HG02981 (cell line): ENCODE data around the gene IRF9.

Source experiments
- ATAC-seq: cut with Tn5 transposase; IDR thresholded peaks from one replicate; pipeline ENCODE4 v1.9.1; 2021; ENCODE audit warnings: mild to moderate bottlenecking, moderate library complexity; ENCODE audit not compliant: unreplicated experiment

IRF9 gene

DNA sequence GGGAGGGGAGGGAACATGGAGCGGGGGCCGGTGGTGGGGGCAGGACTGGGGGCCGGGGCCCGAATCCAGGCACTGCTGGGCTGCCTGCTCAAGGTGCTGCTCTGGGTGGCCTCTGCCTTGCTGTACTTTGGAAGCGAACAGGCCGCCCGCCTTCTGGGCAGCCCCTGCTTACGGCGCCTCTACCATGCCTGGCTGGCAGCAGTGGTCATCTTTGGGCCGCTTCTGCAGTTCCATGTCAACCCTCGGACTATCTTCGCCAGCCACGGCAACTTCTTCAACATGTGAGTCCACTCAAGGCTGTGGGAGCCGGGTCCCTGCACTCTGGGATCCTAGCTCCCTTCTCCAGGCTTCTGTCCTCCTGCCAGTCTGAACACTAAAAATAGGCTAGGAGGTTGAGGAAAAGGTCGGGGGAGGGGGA is 29.5 kb upstream of the IRF9 start:
- ATAC-seq: no peak

DNA sequence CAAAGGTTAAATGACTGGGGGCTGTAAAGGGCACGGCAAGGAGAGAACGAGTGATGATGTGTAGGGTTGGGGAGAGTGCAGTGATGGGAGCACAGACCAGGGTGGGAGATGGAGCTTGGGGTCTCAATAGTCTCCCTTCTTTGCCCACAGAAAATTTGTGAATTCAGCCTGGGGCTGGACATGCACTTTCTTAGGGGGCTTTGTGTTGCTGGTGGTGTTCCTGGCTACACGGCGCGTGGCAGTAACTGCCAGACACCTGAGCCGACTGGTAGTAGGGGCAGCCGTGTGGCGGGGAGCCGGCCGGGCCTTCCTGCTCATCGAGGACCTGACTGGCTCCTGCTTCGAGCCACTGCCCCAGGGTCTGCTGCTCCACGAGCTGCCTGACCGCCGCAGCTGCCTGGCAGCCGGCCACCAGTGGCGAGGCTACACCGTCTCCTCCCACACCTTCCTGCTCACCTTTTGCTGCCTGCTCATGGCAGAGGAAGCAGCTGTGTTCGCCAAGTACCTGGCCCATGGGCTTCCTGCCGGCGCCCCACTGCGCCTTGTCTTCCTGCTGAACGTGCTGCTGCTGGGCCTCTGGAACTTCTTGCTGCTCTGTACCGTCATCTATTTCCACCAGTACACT is 28.9 kb upstream of the IRF9 start:
- no peak for ATAC-seq

GRCh38 chr14:24132976-24133375 is 28.1 kb upstream of the IRF9 start:
- ATAC-seq: no peak

- ATAC-seq: no peak
Observed at GRCh38 chr14:24133735-24134134, 27.3 kb upstream of the IRF9 start.

GRCh38 chr14:24135584-24135833 is 25.6 kb upstream of the IRF9 start:
- no peak for ATAC-seq

- peak; percentile 88 for ATAC-seq
Observed at GRCh38 chr14:24135834-24136683, 25.0 kb upstream of the IRF9 start, which contains the start of gene PSME1. PSME1 (plus strand) TSS chr14:24136194; CDS start chr14:24136263, 69 bp downstream.

DNA sequence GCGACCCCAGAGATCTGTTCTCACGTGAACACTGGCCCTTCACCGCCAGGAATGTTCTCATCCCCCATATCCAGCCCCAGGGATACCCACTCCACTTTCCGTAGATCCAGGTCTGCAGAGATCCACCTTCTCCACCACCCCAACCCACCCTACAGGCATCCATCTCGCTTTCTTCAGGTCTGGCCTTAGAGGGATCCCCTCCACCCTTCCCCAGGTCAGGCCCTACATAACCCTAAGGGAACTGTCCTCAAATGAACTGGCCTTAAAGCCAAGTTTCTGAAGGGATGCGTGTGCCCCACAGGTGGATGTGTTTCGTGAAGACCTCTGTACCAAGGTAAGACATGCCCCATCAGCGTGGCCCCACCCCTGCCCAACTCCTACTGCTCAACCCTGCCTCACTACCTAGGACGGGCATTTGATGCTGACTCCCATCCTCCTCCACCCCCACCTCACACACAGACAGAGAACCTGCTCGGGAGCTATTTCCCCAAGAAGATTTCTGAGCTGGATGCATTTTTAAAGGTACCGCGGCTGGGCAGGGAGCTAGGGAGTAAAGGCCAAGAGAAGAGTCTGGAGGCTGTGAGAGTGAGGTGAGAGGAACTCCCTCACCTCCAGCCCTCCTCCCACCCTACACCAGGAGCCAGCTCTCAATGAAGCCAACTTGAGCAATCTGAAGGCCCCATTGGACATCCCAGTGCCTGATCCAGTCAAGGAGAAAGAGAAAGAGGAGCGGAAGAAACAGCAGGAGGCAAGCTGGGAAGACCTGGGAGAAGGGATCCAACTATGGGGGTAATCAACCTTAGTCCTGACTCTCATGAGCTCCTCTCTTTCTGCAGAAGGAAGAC is 24.2 kb upstream of the IRF9 start:
- no peak for ATAC-seq

DNA sequence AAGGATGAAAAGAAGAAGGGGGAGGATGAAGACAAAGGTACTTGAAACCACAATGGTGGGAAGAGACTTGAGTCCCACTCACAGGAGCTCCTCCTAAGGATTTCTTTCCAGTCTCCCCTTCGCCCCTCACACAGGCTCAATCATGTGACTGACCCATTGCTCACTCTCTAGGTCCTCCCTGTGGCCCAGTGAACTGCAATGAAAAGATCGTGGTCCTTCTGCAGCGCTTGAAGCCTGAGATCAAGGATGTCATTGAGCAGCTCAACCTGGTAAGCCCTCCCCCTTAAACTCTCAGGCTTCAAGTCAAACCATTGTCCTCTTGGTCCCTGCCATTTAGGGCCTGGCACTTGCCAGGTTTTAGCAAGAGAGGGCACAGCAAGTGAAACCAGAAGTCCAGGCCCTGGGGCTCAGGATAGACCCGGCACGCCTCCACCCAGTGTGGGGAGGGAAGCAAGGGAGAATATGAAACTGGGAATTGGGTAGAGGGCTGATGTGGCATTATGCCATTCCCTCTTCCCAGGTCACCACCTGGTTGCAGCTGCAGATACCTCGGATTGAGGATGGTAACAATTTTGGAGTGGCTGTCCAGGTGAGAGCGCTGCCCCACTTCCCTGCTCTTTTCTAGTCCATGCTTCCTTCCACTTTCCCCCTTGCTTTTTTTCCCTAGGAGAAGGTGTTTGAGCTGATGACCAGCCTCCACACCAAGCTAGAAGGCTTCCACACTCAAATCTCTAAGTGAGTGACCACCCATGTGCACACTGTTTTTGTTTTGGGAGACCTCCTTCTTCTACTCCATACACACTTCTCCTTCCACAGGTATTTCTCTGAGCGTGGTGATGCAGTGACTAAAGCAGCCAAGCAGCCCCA is 23.3 kb upstream of the IRF9 start:
- no peak for ATAC-seq

GRCh38 chr14:24138396-24139271 is 22.4 kb upstream of the IRF9 start:
- ATAC-seq: no peak

DNA sequence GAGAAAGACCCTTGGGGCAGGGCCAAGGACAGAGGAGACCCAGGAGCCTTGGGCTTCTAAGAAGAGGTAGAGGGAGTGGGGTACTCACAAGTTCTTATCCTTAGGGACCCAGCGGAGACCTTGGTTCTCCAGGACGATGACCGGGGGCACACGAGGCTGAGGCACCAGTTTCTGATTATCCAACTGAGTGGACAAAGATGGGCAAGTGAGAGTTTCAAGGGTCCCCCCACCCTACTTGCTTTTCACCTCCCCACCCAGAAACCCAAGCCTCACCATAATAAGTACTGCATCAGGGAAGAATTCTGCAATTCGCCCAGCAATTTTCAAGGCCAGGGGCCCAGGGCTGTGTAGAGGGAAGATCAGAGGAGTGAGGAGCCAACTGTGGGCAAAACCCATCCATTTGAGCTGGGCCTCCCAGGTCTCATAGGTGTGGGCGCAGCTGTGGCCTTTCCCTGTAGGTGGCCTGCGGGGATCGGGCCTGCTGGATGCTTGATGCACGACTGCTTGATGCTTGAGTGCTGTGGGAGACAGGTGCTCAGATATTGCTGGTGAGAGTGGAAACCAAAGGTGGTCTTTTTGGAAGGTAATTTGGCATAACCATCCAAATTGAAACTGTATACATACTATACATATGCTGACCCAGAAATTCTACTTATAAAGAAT is 21.7 kb upstream of the IRF9 start:
- no peak for ATAC-seq

DNA sequence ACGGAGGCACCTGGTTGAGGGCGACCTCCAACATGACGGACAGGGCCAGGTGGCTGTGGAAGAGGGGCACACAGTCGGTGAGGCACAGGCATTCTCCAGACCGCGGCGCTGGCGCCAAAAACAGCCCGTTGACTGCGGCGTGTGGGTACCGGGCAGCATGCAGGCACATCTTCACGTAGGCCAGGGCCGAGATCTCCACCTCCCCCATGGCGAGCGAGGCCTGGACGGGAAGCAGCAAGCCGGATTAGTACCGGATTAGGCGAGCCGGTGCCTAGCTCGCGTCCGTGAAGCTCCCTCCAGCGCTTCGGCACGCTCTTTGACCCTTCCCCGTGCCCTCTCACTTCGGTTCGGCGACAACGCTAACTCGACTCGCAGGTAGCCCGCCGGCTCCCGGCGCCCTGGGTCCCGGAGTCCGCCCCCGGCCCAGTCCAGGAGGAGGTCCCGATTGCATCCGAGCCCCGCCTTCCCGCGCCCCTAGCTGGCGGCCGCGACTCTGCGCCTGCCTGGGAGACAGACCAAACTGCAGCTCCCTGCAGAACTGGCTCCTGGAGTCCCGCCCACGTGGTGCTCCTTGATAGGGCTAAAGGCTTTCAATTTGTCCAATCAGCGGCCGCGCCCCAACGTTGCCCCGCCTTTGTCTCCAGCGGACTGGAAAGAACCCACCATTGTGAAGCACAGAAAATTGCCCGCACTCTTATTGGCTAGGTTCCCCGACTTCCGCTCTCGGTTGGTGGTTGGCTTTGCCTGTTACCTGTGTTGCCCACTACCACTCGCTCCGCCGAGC is 19.8 kb upstream of the IRF9 start, which contains the start of gene EMC9:
Gene EMC9, minus strand, starts transcription at position 495 of the 784 bp plus-strand sequence. Its CDS starts 287 bp downstream, at position 208.
- ATAC-seq: peak; percentile 85

GRCh38 chr14:24143511-24143910 is 17.6 kb upstream of the IRF9 start:
- ATAC-seq: no peak

GRCh38 chr14:24144451-24144850 is 16.6 kb upstream of the IRF9 start:
- no peak for ATAC-seq

- no peak for ATAC-seq
Observed at GRCh38 chr14:24145219-24145618, 15.8 kb upstream of the IRF9 start.

GRCh38 chr14:24145690-24146452 is 15.2 kb upstream of the IRF9 start:
- no peak for ATAC-seq

- ATAC-seq: peak; percentile 55
Observed at GRCh38 chr14:24146453-24146977, 14.6 kb upstream of the IRF9 start, which contains the start of gene PSME2. PSME2 (minus strand) TSS chr14:24146610; CDS start chr14:24146581, 29 bp downstream.
